AG10803 (cell line): Measurements from ENCODE around the gene DENND6A.
"Not testable (repeated sequence)": the region's sequence is repeated elsewhere in the genome, so short reads cannot be mapped to it uniquely, and the experiment has no call there.

Experiments used
- DNase-seq: peaks from one replicate; pipeline ENCODE4 v3.0.0; 2010; ENCODE audit warnings: low read depth
- H3K4me3 ChIP-seq: 2 replicates; pipeline ENCODE4 v1.5.1; 2011; ENCODE audit warnings: mild to moderate bottlenecking, low read length, control low read depth
- TF ChIP-seq, protein P1 (sequence below): conservative IDR thresholded peaks from 2 replicates; pipeline ENCODE4 v1.5.1; 2011; ENCODE audit warnings: mild to moderate bottlenecking, low read length, control low read depth, inconsistent platforms

DENND6A gene

DNA sequence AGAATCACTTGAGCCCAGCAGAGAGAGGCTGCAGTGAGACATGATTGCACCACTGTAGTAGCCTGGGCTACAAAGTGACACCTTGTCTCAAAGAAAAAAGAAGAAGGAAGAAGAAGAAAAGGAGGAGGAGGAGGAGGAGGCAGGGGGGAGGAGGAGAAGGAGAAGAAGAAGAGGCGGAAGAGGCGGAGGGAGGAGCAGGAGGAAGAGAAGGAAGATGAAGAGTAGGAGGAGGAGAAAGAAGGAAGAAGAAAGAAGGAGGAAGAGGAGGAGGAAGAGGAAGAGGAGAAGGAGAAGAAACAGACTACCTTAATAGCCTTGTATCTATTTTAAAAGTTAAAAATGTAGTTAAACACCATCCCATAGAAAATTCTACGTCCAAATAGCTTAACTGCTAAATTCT is 76.6 kb downstream of the DENND6A start:
- TF ChIP-seq, protein P1, sequence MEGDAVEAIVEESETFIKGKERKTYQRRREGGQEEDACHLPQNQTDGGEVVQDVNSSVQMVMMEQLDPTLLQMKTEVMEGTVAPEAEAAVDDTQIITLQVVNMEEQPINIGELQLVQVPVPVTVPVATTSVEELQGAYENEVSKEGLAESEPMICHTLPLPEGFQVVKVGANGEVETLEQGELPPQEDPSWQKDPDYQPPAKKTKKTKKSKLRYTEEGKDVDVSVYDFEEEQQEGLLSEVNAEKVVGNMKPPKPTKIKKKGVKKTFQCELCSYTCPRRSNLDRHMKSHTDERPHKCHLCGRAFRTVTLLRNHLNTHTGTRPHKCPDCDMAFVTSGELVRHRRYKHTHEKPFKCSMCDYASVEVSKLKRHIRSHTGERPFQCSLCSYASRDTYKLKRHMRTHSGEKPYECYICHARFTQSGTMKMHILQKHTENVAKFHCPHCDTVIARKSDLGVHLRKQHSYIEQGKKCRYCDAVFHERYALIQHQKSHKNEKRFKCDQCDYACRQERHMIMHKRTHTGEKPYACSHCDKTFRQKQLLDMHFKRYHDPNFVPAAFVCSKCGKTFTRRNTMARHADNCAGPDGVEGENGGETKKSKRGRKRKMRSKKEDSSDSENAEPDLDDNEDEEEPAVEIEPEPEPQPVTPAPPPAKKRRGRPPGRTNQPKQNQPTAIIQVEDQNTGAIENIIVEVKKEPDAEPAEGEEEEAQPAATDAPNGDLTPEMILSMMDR = no peak
- no peak for DNase-seq
- no peak overlapping the region for H3K4me3 ChIP-seq

DNA sequence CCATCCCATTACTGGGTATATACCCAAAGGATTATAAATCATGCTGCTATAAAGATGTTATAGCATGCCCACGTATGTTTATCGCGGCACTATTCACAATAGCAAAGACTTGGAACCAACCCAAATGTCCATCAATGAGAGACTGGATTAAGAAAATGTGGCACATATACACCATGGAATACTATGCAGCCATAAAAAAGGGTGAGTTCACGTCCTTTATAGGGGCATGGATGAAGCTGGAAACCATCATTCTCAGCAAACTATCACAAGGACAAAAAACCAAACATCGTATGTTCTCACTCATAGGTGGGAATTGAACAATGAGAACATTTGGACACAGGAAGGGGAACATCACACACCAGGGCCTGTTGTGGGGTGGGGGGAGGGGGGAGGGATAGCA is 81.0 kb downstream of the DENND6A start:
- H3K4me3 ChIP-seq, DNase-seq: not testable (repeated sequence)

DNA sequence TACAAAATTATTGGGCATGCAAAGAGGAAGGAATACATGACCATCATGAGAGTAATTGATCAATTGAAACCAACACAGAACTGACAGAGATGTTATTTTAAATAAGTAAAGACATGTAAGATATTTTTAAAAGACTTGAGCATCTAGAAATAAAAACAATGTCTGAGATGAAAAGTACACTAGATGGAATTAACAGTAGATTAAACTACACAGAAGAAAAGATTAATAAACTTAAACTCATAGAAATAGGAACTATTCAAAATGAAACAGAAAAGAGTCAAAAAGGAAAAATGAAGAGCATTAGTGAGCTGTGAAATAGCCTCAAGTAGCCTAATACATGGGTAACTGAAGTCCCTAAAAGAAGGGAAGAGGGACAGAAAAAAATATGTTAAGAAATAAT is 87.2 kb downstream of the DENND6A start:
- TF ChIP-seq, protein P1 = no peak
- DNase-seq = no peak
- H3K4me3 ChIP-seq = no peak overlapping the region

DNA sequence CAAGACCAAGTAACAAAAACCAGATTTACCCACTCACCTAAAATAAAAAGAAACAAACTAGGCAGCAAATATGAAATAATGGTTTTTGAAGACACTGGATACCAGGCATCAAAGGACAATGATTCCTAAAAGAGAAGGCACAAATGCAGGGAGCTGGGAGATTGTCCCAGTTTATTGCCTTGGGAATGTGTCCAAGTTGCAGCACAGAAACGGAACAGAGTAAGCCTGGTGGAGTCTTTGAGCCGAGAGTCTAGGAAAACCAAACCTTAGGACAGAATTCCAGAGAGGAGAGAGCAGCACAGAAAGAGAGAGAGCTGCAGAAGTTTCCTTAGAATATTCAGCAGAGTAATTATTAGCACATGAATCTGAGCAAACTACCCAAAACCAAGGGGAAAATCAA is 87.9 kb downstream of the DENND6A start:
- no peak for DNase-seq
- H3K4me3 ChIP-seq = no peak overlapping the region
- TF ChIP-seq, protein P1 = no peak

DNA sequence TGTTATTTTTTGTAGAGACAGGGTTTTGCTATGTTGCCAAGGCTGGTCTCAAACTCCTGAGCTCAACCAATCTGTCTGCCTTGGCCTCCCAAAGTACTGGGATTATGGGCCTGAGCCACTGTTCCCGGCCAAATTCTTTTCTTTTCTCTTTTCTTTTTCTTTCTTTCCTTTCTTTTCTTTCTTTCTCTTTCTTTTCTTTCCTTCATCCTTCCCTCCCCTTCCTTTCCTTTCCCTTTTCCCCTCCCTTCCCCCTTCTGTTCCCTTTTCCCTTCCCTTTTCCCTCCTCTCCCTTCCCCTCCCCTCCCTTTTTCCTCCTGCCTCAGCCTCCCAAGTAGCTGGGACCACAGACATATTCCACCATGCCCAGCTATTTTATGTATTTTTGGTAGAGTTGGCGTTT is 92.7 kb downstream of the DENND6A start:
- no peak overlapping the region for H3K4me3 ChIP-seq
- DNase-seq = no peak
- TF ChIP-seq, protein P1 = no peak

DNA sequence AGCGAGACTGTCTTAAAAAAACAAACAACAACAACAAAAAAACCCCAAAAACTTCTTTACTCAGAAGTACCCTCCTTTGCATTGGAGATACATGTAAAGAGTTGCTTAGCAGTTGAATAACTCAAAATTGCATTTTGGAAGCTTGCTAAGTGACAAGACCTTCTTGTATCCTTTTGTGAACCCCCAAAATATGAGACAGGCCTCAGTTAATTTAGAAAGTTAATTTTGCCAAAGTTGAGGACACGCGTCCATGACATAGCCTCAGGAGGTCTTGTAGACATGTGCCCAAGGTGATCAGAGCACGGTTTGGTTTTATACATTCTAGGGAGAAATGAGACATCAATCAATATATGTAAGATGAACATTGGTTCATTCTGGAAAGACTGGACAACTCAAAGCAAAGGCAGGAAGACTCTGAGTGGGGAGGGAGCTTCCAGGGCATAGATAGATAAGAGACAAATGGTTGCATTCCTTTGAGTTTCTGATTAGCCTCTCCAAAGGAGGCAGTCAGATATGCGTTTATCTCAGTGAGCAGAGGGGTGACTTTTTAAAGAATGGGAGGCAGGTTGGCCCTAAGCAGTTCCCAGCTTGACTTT is 94.0 kb downstream of the DENND6A start:
- H3K4me3 ChIP-seq = peak overlapping the region; percentile 86
- TF ChIP-seq, protein P1 = no peak
- DNase-seq = no peak

DNA sequence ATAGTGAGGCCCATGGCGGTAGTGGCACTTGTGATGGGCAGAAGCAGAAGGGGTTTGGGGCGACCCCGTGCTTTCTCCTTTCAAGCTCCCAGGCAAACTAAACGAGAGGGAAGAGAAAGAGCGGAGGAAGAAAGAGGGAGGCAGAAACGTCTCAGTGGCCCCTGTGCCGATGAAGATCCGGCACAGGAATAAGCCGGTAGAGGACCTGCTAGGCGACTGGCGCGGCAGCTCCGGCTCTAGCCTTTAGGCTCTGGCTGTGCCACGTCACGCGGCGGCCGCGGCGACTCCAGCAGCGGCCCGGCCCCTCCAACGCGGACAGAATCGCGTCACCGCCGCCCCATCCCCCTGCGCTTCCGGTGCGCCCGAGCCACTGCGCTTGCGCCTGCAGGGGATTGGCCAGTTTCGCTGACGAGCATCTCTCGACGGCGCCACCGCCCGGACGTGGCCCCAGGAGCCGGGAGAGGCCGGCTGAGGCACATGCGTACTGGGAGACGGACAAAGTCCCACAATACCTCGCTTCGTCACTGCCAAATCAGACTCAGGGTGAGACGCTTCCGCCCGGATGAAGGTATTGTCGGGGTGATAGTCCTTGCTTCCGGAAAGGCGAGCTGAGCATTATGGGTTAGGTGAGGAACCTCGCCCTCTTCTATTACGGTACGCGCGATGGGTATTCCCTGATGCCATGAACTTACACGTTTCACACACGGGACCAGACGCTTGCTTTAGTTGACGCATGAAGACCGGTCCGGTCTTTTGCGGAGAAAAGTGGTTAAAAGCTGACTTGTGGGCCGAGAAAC is 95.6 kb downstream of the DENND6A start, which contains the start of gene ARF4:
ARF4 (minus strand) TSS at position 218 of the 797 bp plus-strand sequence; CDS start at position 14, 204 bp downstream.
- H3K4me3 ChIP-seq = peak within 1 kb of the TSS; percentile 99
- peak; percentile 99 for DNase-seq
- TF ChIP-seq, protein P1 = peak; percentile 29
